Measurements from ENCODE around the gene FMNL2.
"Not testable (repeated sequence)": the region's sequence is repeated elsewhere in the genome, so short reads cannot be mapped to it uniquely, and the experiment has no call there.

The FMNL2 gene

GRCh38 chr2:152472481-152472887 is 137.5 kb downstream of the FMNL2 start:
- no peak for DNase-seq (ENCODE audit: low read depth)

- no peak for DNase-seq (ENCODE audit: low read depth)
Observed at GRCh38 chr2:152473151-152473857, 138.3 kb downstream of the FMNL2 start.

- not testable (repeated sequence) for DNase-seq (ENCODE audit: low read depth)
Observed at GRCh38 chr2:152474523-152474922, 139.5 kb downstream of the FMNL2 start.

GRCh38 chr2:152475982-152476381 is 141.0 kb downstream of the FMNL2 start:
- no peak for DNase-seq (ENCODE audit: low read depth)

GRCh38 chr2:152477347-152478092 is 142.5 kb downstream of the FMNL2 start:
- no peak for DNase-seq (ENCODE audit: low read depth)

GRCh38 chr2:152479282-152479681 is 144.3 kb downstream of the FMNL2 start:
- no peak for DNase-seq (ENCODE audit: low read depth)

- DNase-seq (ENCODE audit: low read depth) = no peak
Observed at GRCh38 chr2:152480821-152481399, 145.9 kb downstream of the FMNL2 start.

GRCh38 chr2:152481881-152482583 is 147.1 kb downstream of the FMNL2 start:
- no peak for DNase-seq (ENCODE audit: low read depth)

GRCh38 chr2:152483276-152484063 is 148.5 kb downstream of the FMNL2 start:
- no peak for DNase-seq (ENCODE audit: low read depth)

- DNase-seq (ENCODE audit: low read depth) = no peak
Observed at GRCh38 chr2:152485954-152486736, 151.2 kb downstream of the FMNL2 start.

GRCh38 chr2:152486737-152487400 is 151.9 kb downstream of the FMNL2 start:
- DNase-seq (ENCODE audit: low read depth) = no peak

- no peak for DNase-seq (ENCODE audit: low read depth)
Observed at GRCh38 chr2:152488075-152488474, 153.1 kb downstream of the FMNL2 start.

- DNase-seq (ENCODE audit: low read depth) = no peak
Observed at GRCh38 chr2:152489364-152489763, 154.4 kb downstream of the FMNL2 start.

- DNase-seq (ENCODE audit: low read depth) = no peak
Observed at GRCh38 chr2:152490686-152491455, 155.9 kb downstream of the FMNL2 start.

GRCh38 chr2:152492131-152492530 is 157.2 kb downstream of the FMNL2 start:
- no peak for DNase-seq (ENCODE audit: low read depth)

- DNase-seq (ENCODE audit: low read depth) = no peak
Observed at GRCh38 chr2:152492911-152493310, 157.9 kb downstream of the FMNL2 start.

- DNase-seq (ENCODE audit: low read depth) = no peak
Observed at GRCh38 chr2:152493417-152493816, 158.4 kb downstream of the FMNL2 start.

- DNase-seq (ENCODE audit: low read depth) = no peak
Observed at GRCh38 chr2:152493945-152494528, 159.1 kb downstream of the FMNL2 start.

GRCh38 chr2:152496371-152496770 is 161.4 kb downstream of the FMNL2 start:
- DNase-seq (ENCODE audit: low read depth) = no peak
